ENCODE data around the gene LPO. TPM values are rescaled to one million over a fixed set of nuclear protein-coding genes. Genes with fewer than 3 reads are reported as not detected.

Gene LPO
- total RNA-seq, 6 experiments from 2014 or later, result not detected

DNA sequence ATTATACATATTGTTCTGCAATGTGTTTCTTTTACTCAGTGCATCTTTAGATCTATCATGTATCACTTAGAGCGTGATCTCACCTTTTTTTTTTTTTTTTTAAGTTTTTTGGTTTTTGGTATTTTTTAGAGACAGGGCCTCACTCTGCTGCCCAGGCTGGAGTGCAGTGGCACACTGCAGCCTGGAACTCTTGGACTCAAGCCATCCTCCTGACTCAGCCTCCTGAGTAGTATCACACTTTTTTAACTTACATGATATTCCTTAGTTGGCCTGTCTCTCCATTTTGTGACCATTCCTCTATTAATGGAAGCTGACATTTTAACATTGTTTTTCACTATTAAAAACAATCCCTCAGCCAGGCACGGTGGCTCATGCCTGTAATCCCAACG is 47.0 kb downstream of the LPO start:
- H3K27me3 Mint-ChIP-seq (ENCODE audit: insufficient read depth), result peaks cover 14% of the 10 kb centered on the region
- TF ChIP-seq, protein P1, sequence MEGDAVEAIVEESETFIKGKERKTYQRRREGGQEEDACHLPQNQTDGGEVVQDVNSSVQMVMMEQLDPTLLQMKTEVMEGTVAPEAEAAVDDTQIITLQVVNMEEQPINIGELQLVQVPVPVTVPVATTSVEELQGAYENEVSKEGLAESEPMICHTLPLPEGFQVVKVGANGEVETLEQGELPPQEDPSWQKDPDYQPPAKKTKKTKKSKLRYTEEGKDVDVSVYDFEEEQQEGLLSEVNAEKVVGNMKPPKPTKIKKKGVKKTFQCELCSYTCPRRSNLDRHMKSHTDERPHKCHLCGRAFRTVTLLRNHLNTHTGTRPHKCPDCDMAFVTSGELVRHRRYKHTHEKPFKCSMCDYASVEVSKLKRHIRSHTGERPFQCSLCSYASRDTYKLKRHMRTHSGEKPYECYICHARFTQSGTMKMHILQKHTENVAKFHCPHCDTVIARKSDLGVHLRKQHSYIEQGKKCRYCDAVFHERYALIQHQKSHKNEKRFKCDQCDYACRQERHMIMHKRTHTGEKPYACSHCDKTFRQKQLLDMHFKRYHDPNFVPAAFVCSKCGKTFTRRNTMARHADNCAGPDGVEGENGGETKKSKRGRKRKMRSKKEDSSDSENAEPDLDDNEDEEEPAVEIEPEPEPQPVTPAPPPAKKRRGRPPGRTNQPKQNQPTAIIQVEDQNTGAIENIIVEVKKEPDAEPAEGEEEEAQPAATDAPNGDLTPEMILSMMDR (IDR thresholded peaks at IDR 0.05), result no peak
- no peak for DNase-seq
- no peak overlapping the region for H3K4me3 Mint-ChIP-seq
- no peaks in the 10 kb centered on the region for H3K9me3 Mint-ChIP-seq
- no peaks in the 10 kb centered on the region for H3K4me1 Mint-ChIP-seq (ENCODE audit: low read depth)
- no peaks in the 10 kb centered on the region for H3K36me3 Mint-ChIP-seq (ENCODE audit: low read depth)
- H3K27ac Mint-ChIP-seq, result no peak overlapping the region

DNA sequence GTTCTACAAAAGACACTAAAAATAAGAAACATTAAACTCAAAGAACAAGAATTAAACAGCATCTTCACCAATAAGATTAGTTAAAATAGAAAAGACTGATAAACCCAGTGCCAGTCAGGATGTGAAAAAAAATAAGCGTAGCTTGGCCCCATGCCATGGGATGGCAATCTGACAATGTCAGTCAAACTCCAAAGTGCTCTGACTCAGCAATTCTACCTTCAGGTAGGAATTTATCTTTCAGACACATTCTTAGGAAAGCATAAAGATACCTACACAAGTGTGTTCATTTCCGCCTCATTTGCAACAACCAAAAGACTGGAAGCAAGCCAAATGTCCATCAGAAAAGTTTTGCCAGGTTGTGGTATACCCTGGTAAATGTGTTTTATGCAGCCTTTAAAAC is 51.5 kb downstream of the LPO start:
- Mint-ChIP-seq H3K4me1 (ENCODE audit: low read depth) (no peaks in the 10 kb centered on the region), H3K36me3 (ENCODE audit: low read depth) (no peaks in the 10 kb centered on the region), H3K9me3 (no peaks in the 10 kb centered on the region), H3K27ac (no peak overlapping the region), H3K27me3 (ENCODE audit: insufficient read depth) (peaks cover 16% of the 10 kb centered on the region), H3K4me3 (no peak overlapping the region)
- DNase-seq, result no peak
- TF ChIP-seq, protein P1 (IDR thresholded peaks at IDR 0.05), result no peak

DNA sequence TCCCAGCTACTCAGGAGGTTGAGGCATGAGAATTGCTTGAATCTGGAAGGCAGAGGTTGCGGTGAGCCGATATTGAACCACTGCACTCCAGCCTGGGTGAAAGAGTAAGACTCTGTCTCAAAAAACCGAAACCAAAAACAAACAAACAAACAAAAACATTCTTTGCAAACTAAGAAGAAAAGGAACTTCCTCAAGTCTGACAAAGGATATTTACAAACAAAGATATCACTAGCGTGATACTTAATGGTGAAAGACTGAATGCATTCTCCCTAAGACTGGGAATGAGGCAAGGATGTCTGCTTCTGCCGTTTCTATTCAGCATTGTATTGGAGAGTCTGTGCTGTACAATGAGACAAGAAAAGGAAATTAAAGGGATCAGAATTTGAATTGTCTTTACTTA is 52.9 kb downstream of the LPO start:
- H3K27me3 Mint-ChIP-seq (ENCODE audit: insufficient read depth), result peaks cover 15% of the 10 kb centered on the region
- no peaks in the 10 kb centered on the region for H3K36me3 Mint-ChIP-seq (ENCODE audit: low read depth)
- no peaks in the 10 kb centered on the region for H3K4me1 Mint-ChIP-seq (ENCODE audit: low read depth)
- H3K4me3 Mint-ChIP-seq, result no peak overlapping the region
- TF ChIP-seq, protein P1 (IDR thresholded peaks at IDR 0.05), result no peak
- no peak overlapping the region for H3K27ac Mint-ChIP-seq
- H3K9me3 Mint-ChIP-seq, result no peaks in the 10 kb centered on the region
- DNase-seq, result no peak

DNA sequence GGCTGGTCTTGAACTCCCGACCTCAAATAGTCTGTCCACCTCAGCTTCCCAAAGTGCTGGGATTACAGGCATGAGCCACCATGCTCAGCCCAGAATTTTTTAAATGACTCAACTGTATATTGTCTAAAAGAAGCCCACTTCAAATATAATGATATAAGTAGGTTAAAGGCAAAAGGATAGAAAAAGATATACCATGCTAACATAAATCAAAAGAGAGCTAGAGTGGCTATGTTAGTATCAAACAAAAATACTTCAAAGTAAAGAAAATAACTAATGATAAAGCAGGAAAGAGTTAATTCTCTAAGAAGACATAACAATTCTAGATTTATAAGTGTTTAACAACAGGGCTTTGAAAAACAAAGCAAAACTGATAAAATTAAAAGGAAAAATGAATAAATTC is 55.6 kb downstream of the LPO start:
- peaks cover 18% of the 10 kb centered on the region for H3K27me3 Mint-ChIP-seq (ENCODE audit: insufficient read depth)

DNA sequence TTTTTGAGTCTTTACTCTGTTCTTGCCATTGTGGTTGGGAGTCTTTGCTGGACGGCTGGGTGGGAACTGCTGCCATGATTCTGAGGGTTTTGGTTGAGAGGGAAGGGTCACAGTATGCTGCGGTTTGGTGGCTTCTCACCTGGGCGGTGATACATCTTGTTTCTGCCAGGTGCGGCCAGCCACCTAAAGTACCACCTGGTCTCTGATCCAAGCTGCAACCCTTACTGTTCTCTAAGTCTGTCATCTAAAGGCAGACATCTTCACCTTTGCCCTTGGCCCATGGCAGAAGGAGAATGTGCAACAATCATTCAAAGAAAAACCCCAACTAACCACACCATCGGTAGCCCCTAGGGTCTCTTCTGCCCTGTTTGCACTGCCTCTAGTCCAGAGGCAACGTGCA is 62.0 kb downstream of the LPO start:
- H3K27me3 Mint-ChIP-seq (ENCODE audit: insufficient read depth), result peaks cover 15% of the 10 kb centered on the region
- H3K4me3 Mint-ChIP-seq, result no peak overlapping the region
- H3K9me3 Mint-ChIP-seq, result no peaks in the 10 kb centered on the region
- TF ChIP-seq, protein P1 (IDR thresholded peaks at IDR 0.05), result no peak
- no peaks in the 10 kb centered on the region for H3K4me1 Mint-ChIP-seq (ENCODE audit: low read depth)
- no peak for DNase-seq
- no peak overlapping the region for H3K27ac Mint-ChIP-seq
- no peaks in the 10 kb centered on the region for H3K36me3 Mint-ChIP-seq (ENCODE audit: low read depth)

More for the DNA sequence above, 55.6 kb downstream of the LPO start:
- TF ChIP-seq, protein P1 (IDR thresholded peaks at IDR 0.05), result no peak
- H3K36me3 Mint-ChIP-seq (ENCODE audit: low read depth), result no peaks in the 10 kb centered on the region
- no peaks in the 10 kb centered on the region for H3K4me1 Mint-ChIP-seq (ENCODE audit: low read depth)
- H3K4me3 Mint-ChIP-seq, result no peak overlapping the region
- no peak for DNase-seq
- H3K9me3 Mint-ChIP-seq, result no peaks in the 10 kb centered on the region
- no peak overlapping the region for H3K27ac Mint-ChIP-seq
